GM12801 (cell line): ENCODE results near the gene MAP2.

Experiments used
- TF ChIP-seq, protein P1 (sequence below): IDR thresholded peaks from one replicate; pipeline ENCODE4 v1.5.1; 2011; ENCODE audit warnings: control low read depth; ENCODE audit not compliant: insufficient read length; ENCODE audit errors: extremely low read depth

The MAP2 gene

DNA sequence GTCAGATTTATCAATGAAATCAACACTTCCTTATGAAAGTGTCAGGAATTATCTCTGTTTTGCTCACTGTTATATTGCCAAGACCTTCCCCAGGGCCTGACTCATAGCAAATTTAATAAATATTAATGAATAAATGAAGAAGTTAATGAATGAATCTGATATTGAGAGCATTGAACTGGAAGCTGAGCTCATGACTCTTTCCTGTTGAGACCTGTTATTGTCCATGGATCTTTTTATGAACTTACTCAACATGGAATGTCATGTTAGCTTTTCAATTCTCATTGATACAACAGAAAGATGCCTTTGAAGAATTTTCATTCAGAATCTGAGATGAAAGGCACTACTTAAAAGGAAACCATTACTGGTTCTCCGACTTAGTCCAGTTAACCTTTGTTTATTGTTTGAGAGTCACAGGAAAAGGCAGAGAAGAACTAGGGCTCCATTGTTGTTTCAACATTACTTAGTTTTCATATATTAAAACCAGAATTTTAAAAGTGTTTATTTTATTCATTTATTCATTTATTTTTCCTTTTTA lies 257.4 kb downstream of the MAP2 start:
- TF ChIP-seq, protein P1, sequence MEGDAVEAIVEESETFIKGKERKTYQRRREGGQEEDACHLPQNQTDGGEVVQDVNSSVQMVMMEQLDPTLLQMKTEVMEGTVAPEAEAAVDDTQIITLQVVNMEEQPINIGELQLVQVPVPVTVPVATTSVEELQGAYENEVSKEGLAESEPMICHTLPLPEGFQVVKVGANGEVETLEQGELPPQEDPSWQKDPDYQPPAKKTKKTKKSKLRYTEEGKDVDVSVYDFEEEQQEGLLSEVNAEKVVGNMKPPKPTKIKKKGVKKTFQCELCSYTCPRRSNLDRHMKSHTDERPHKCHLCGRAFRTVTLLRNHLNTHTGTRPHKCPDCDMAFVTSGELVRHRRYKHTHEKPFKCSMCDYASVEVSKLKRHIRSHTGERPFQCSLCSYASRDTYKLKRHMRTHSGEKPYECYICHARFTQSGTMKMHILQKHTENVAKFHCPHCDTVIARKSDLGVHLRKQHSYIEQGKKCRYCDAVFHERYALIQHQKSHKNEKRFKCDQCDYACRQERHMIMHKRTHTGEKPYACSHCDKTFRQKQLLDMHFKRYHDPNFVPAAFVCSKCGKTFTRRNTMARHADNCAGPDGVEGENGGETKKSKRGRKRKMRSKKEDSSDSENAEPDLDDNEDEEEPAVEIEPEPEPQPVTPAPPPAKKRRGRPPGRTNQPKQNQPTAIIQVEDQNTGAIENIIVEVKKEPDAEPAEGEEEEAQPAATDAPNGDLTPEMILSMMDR: no peak

DNA sequence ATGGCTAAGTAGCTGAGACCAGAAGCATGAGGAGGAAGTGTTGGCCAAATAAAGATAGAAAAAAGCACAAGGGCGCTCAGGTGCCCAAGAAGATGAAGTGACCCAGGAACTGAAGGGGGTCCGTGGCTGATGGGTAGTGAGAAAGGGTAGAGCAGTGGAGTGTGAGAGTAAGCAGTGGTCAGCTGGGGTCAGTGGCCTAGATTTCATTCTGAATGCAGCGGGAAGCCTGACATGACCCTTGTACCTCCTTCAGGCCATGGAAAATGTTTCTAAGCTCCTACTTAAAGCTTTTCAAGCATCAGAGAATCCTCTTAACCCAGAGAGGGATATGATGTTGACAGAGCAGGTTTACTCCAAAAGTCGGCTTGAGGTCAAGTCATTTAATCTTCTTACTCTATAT lies 258.8 kb downstream of the MAP2 start:
- TF ChIP-seq, protein P1: no peak

- TF ChIP-seq, protein P1: no peak
Measured at GRCh38 chr2:209685340-209685739, 261.5 kb downstream of the MAP2 start.

GRCh38 chr2:209685963-209686362 lies 262.1 kb downstream of the MAP2 start:
- TF ChIP-seq, protein P1: no peak

DNA sequence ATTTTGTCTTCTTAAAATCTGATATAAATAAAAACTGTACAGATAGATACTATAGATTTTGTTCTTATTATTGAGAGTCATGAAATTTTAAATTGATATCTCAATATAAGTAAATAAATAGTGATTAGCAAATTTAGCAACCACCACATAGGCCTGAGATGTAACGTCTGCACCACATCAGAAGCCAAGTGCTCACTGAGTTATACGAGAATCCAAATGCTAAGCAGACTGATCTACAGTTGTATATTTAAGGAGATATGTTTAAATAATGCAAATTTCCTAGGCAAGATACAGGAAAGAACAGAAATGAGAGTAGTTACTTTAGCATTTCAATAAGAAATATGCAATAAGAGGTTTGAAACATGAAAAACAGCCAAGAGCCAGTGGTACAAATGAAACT lies 262.6 kb downstream of the MAP2 start:
- TF ChIP-seq, protein P1: no peak

DNA sequence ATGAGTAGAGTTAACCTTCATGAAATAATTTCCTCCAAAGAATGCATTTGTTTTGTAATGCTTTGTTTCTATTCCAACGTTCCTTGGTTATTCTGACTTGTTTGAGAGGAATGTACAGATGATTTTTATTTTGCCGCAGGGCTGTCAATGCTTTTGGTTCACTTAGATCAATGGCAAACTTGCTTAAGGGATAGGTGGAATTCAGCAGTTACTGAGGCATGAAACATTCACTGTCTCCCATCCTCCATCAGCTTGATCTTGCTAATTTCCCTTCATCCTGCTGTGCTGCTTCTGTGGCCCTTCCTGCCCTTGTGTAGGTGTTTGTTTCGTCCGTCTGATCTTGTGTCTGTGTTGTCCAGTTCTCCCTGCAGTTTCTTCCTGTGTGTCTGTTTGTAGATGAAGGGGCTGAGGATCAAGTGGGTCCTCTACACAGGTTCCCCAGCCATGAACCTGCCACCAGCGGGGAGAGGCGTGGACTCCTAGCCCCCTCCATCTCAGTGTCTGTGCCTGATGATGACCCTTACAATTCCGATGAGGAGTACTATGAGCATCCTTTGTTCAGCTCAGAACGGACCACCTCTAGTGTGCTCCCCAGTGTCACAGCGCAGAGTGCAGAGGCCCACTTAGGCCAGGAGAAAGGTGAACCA lies 263.6 kb downstream of the MAP2 start:
- TF ChIP-seq, protein P1: no peak

GRCh38 chr2:209688385-209688784 lies 264.5 kb downstream of the MAP2 start:
- TF ChIP-seq, protein P1: no peak
